ENCODE data around the gene PHYHIPL. TPM values are rescaled to one million over a fixed set of nuclear protein-coding genes. Genes with fewer than 3 reads are reported as not detected.
A peak's percentile ranks its signal among the peaks of the same experiment; 100 is the strongest.

Gene PHYHIPL
- total RNA-seq, 2 experiments from 2014 or later = not detected

DNA sequence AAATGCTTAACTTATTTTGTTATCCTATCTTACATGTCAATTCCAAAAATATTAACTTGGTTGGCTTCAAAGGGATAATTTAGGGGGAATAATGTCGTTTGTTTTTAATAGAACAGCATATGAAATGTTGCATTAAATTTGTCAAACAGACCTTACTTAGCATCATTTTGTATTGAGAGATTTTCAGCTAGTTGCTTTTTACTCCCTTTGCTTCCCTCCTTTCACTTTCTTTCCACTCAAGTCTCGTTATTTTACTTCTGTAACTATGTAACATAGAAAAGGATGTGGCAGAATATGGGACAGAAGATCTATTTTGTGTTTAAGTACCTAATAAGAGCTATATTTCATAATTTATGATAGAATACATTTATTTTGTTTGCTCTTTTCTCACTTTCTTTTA, 2.6 kb downstream of the PHYHIPL start:
- Histone ChIP-seq H3K9me3 (ENCODE audit: low read length) (no peaks in the 10 kb centered on the region), H2AFZ (ENCODE audit: low read length) (no peak overlapping the region), H3K27ac (ENCODE audit: low read depth, low read length, poor library complexity, severe bottlenecking) (no peak overlapping the region), H4K20me1 (ENCODE audit: insufficient read depth, low read length) (no peaks in the 10 kb centered on the region), H3K79me2 (ENCODE audit: insufficient read depth, low read depth, low read length) (no peaks in the 10 kb centered on the region), H3K36me3 (ENCODE audit: insufficient read depth, low read length) (no peaks in the 10 kb centered on the region), H3K4me2 (ENCODE audit: low read length) (no peak overlapping the region), H3K4me1 (ENCODE audit: insufficient read depth, low read length, poor library complexity, severe bottlenecking) (no peaks in the 10 kb centered on the region), H3K9me2 (ENCODE audit: insufficient read depth, low read length) (no peaks in the 10 kb centered on the region), H3K4me3 (ENCODE audit: low read depth, low read length, poor library complexity, severe bottlenecking) (no peak overlapping the region)
- POLR2A ChIA-PET = interaction anchor here (0.7 to 1.0 kb wide), 3 partner anchors 14 to 567 kb away, joined by 3 to 6 read pairs (median 4); no protein-coding TSS in a partner anchor
- DNase-seq (ENCODE audit: low spot score) = no peak
- CTCF ChIA-PET (ENCODE audit: unreplicated experiment) = no interaction called here
- BruUV-seq (replicated peaks) = no TSS peak
- TF ChIP-seq, protein P1, sequence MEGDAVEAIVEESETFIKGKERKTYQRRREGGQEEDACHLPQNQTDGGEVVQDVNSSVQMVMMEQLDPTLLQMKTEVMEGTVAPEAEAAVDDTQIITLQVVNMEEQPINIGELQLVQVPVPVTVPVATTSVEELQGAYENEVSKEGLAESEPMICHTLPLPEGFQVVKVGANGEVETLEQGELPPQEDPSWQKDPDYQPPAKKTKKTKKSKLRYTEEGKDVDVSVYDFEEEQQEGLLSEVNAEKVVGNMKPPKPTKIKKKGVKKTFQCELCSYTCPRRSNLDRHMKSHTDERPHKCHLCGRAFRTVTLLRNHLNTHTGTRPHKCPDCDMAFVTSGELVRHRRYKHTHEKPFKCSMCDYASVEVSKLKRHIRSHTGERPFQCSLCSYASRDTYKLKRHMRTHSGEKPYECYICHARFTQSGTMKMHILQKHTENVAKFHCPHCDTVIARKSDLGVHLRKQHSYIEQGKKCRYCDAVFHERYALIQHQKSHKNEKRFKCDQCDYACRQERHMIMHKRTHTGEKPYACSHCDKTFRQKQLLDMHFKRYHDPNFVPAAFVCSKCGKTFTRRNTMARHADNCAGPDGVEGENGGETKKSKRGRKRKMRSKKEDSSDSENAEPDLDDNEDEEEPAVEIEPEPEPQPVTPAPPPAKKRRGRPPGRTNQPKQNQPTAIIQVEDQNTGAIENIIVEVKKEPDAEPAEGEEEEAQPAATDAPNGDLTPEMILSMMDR (conservative IDR thresholded peaks at IDR 0.05; ENCODE audit: low read length) = no peak
- no peak for TF ChIP-seq EZH2phosphoT487 (IDR thresholded peaks at IDR 0.05; ENCODE audit: borderline replicate concordance, low read depth, low read length)
- intact Hi-C loops (cut with micrococcal nuclease; ENCODE audit: unreplicated experiment) = no loop called here

DNA sequence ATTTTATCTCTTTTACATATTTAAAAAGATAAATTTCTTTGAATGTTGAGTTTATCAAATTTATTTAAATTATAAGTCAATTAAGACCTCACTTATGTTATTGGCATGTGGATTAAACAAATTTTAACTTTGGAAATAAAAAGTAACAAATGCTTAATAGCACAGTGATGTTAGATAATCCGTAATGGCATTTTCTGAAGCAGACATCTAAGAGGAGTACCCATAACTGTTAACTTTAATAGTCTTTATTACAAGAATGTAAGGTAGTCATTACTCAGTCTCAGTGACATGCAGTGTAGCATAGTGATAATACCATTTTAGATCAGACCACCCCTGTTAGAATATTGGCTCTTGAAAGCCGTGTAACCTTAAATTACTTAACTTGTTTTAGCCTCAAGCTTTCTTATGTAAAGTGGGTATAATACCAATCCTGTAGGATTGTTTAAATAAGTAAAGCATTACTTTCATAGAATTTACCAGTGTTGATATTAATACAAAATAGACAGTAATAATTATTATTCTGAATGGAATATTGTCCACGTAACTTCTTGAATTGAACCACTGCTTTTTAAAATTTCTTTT, 4.3 kb downstream of the PHYHIPL start:
- no peaks in the 10 kb centered on the region for H3K9me3 ChIP-seq (ENCODE audit: low read length)
- no peaks in the 10 kb centered on the region for H3K79me2 ChIP-seq (ENCODE audit: insufficient read depth, low read depth, low read length)
- H3K36me3 ChIP-seq (ENCODE audit: insufficient read depth, low read length) = no peaks in the 10 kb centered on the region
- CTCF ChIA-PET (ENCODE audit: unreplicated experiment) = no interaction called here
- no peaks in the 10 kb centered on the region for H3K9me2 ChIP-seq (ENCODE audit: insufficient read depth, low read length)
- no peak overlapping the region for H3K4me3 ChIP-seq (ENCODE audit: low read depth, low read length, poor library complexity, severe bottlenecking)
- H4K20me1 ChIP-seq (ENCODE audit: insufficient read depth, low read length) = no peaks in the 10 kb centered on the region
- POLR2A ChIA-PET = interaction anchor here (1.2 kb wide), 1 partner anchor 221 kb away, joined by 3 read pairs; no protein-coding TSS in a partner anchor
- no peaks in the 10 kb centered on the region for H3K4me1 ChIP-seq (ENCODE audit: insufficient read depth, low read length, poor library complexity, severe bottlenecking)
- no peak overlapping the region for H3K27ac ChIP-seq (ENCODE audit: low read depth, low read length, poor library complexity, severe bottlenecking)
- DNase-seq (ENCODE audit: low spot score) = no peak
- no peak overlapping the region for H3K4me2 ChIP-seq (ENCODE audit: low read length)
- H2AFZ ChIP-seq (ENCODE audit: low read length) = no peak overlapping the region
- TF ChIP-seq, protein P1 (conservative IDR thresholded peaks at IDR 0.05; ENCODE audit: low read length) = no peak
- no peak for TF ChIP-seq EZH2phosphoT487 (IDR thresholded peaks at IDR 0.05; ENCODE audit: borderline replicate concordance, low read depth, low read length)
- intact Hi-C loops (cut with micrococcal nuclease; ENCODE audit: unreplicated experiment) = loop anchor here (1.0 kb wide), 1 partner anchor 228 kb away; no protein-coding TSS in a partner anchor
- no TSS peak for BruUV-seq (replicated peaks)

DNA sequence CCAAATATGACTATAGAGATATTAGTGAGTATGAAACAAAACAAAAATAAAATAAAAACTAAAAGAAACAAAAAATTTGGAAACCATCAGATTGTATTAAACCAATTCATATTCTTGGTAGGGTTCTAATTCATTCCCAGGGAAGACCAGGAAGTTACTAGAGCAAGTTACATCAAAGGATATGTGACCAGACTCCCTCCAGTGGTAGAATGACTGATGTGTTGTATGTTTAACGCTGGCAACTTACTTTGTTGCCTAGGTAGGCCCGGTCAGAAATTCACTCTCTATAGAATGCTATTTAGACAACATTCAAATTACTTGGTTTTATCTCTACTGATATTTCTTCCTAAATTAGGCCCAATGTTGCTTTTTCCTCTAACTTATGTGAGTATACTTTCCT, 5.2 kb downstream of the PHYHIPL start:
- Histone ChIP-seq H3K27ac (ENCODE audit: low read depth, low read length, poor library complexity, severe bottlenecking) (no peak overlapping the region), H3K36me3 (ENCODE audit: insufficient read depth, low read length) (no peaks in the 10 kb centered on the region), H4K20me1 (ENCODE audit: insufficient read depth, low read length) (no peaks in the 10 kb centered on the region), H3K9me2 (ENCODE audit: insufficient read depth, low read length) (no peaks in the 10 kb centered on the region), H3K79me2 (ENCODE audit: insufficient read depth, low read depth, low read length) (no peaks in the 10 kb centered on the region), H3K4me1 (ENCODE audit: insufficient read depth, low read length, poor library complexity, severe bottlenecking) (no peaks in the 10 kb centered on the region), H3K9me3 (ENCODE audit: low read length) (no peaks in the 10 kb centered on the region), H3K4me2 (ENCODE audit: low read length) (no peak overlapping the region), H2AFZ (ENCODE audit: low read length) (no peak overlapping the region), H3K4me3 (ENCODE audit: low read depth, low read length, poor library complexity, severe bottlenecking) (no peak overlapping the region)
- BruUV-seq (replicated peaks) = no TSS peak
- no peak for TF ChIP-seq EZH2phosphoT487 (IDR thresholded peaks at IDR 0.05; ENCODE audit: borderline replicate concordance, low read depth, low read length)
- TF ChIP-seq, protein P1 (conservative IDR thresholded peaks at IDR 0.05; ENCODE audit: low read length) = peak; percentile 65
- peak; percentile 24 for DNase-seq (ENCODE audit: low spot score)
- intact Hi-C loops (cut with micrococcal nuclease; ENCODE audit: unreplicated experiment) = loop anchor here (1.0 kb wide), 1 partner anchor 229 kb away; no protein-coding TSS in a partner anchor
- ChIA-PET POLR2A (no interaction called here), CTCF (ENCODE audit: unreplicated experiment) (no interaction called here)

Data from OCI-LY7 (cell line).